K562 (cell line): ENCODE results near the gene TMEM116. TPM values are rescaled to one million over a fixed set of nuclear protein-coding genes. Genes with fewer than 3 reads are reported as not detected.
A peak's percentile ranks its signal among the peaks of the same experiment; 100 is the strongest.

Experiments used
- BCLAF1 ChIP-seq, 2 experiments: fragments of 450-650 bp in 1 of 2; IDR thresholded peaks; 2 replicates each; pipeline ENCODE4 v1.6.1; 2011 to 2017; ENCODE audit warnings: low read depth in 2 of 2, antibody characterized with exemption in 1 of 2, borderline replicate concordance in 1 of 2, low read length in 1 of 2, mild to moderate bottlenecking in 1 of 2, mixed read lengths in 1 of 2; ENCODE audit not compliant: control insufficient read depth in 1 of 2
- CBX3 ChIP-seq, 2 experiments: IDR thresholded peaks; 1 replicate in 1 of 2; 2 replicates in 1 of 2; pipeline ENCODE4 v1.6.1; 2012; ENCODE audit warnings: inconsistent platforms in 2 of 2, low read length in 2 of 2, borderline replicate concordance in 1 of 2, control low read depth in 1 of 2
- DDX20 ChIP-seq: fragments of 450-650 bp; IDR thresholded peaks from 2 replicates; pipeline ENCODE4 v1.6.1; 2016; ENCODE audit warnings: missing genetic modification characterization, low read depth, mild to moderate bottlenecking, missing compliant biosample characterization, moderate library complexity
- E2F5 ChIP-seq: sonication (generic); formaldehyde crosslinking; IDR thresholded peaks from 2 replicates; pipeline ENCODE4 v1.8.0; 2022; ENCODE audit warnings: mild to moderate bottlenecking, missing genetic modification reagents
- IRF2 ChIP-seq: sonication (generic); formaldehyde crosslinking; IDR thresholded peaks from 2 replicates; pipeline ENCODE4 v1.8.1; 2022; ENCODE audit warnings: mild to moderate bottlenecking, missing genetic modification reagents
- L3MBTL2 ChIP-seq: fragments of 450-650 bp; IDR thresholded peaks from 2 replicates; pipeline ENCODE4 v1.6.1; 2016; ENCODE audit warnings: mild to moderate bottlenecking, moderate library complexity
- MIER1 ChIP-seq: fragments of 450-650 bp; IDR thresholded peaks from 2 replicates; pipeline ENCODE4 v1.6.1; 2016; ENCODE audit warnings: antibody characterized with exemption, mild to moderate bottlenecking, low read depth
- MTA3 ChIP-seq: fragments of 450-650 bp; formaldehyde crosslinking; IDR thresholded peaks from 2 replicates; pipeline ENCODE4 v1.6.1; 2017; ENCODE audit warnings: mild to moderate bottlenecking, borderline replicate concordance
- PATZ1 ChIP-seq: fragments of 250-450 bp; sonication (Bioruptor Pico); IDR thresholded peaks from 2 replicates; pipeline ENCODE4 v1.5.0; 2020; ENCODE audit warnings: mild to moderate bottlenecking, borderline replicate concordance
- SMAD3 ChIP-seq: fragments of 450-650 bp; formaldehyde crosslinking; conservative IDR thresholded peaks from 2 replicates; pipeline ENCODE4 v1.4.0; 2020; ENCODE audit warnings: mild to moderate bottlenecking
- SNIP1 ChIP-seq: fragments of 450-650 bp; IDR thresholded peaks from 2 replicates; pipeline ENCODE4 v1.7.1; 2017; ENCODE audit warnings: low read depth, mild to moderate bottlenecking
- polyA plus RNA-seq, 8 experiments: library from polyadenylated mRNA; depleted of rRNA in 4 of 8; stranded (reverse) in 5 of 8; unstranded in 3 of 8; fragments of >200 nt; fragmentation: Nextera tagmentation in 2 of 8; fragmentation: Illumina TruSeq in 1 of 8; extraction: Ambion mirVana in 2 of 8; extraction: Trizol in 1 of 8; gene quantifications; 2 replicates each; pipeline versions ENCODE4 v1.2.1 to v1.2.3, GENCODE V29; 2011 to 2014; ENCODE audit warnings: inconsistent platforms in 1 of 8, missing spikeins in 1 of 8
- total RNA-seq, 7 experiments: library from RNA; depleted of rRNA in 6 of 7; stranded (reverse); fragments of >200 nt in 6 of 7; fragmentation: Illumina TruSeq in 2 of 7; extraction: Trizol in 2 of 7; gene quantifications; 2 replicates each; pipeline versions ENCODE4 v1.2.1 to v1.2.3, GENCODE V29; 2011 to 2021; ENCODE audit warnings: low replicate concordance in 1 of 7

Gene TMEM116
- total and polyA plus RNA-seq, 9 of the 15 experiments (the other 6 are each of a cell fraction or from before 2014, with no cell fraction given) = 5.2 to 78.6 (median 13.9) TPM

GRCh38 chr12:112010415-112011344 lies 2.3 kb downstream of the TMEM116 start (continued):
- TF ChIP-seq PATZ1 (no peak), E2F5 (no peak), IRF2 (no peak), BCLAF1 (IDR thresholded peaks at IDR 0.05; ENCODE audit: borderline replicate concordance in 1 of 2, control insufficient read depth in 1 of 2, low read depth in 2 of 2, low read length in 1 of 2) (no peak), SMAD3 (no peak), MIER1 (no peak), MTA3 (no peak), CBX3 (IDR thresholded peaks at IDR 0.05; ENCODE audit: borderline replicate concordance in 1 of 2, low read length in 2 of 2) (peak in 1 of 2 experiments; percentile 76; a peak in 1 of 3 replicates), DDX20 (tag) (no peak), L3MBTL2 (no peak), SNIP1 (no peak)
